A673 (cell line): ENCODE results near the gene ACACA.

Source experiments
- CTCF ChIP-seq: fragments of 300-800, 200-600 bp; sonication (generic); conservative IDR thresholded peaks from 2 replicates; pipeline ENCODE4 v1.5.1; 2017; ENCODE audit warnings: low read depth, mild to moderate bottlenecking, antibody characterized with exemption, low read length, moderate library complexity, mixed read lengths
- EZH2 ChIP-seq: fragments of 200-600 bp; sonication (generic); IDR thresholded peaks from 2 replicates; pipeline ENCODE4 v1.6.1; 2017; ENCODE audit warnings: borderline replicate concordance, low read depth, mild to moderate bottlenecking, mixed read lengths, antibody characterized with exemption, low read length; ENCODE audit not compliant: poor library complexity, severe bottlenecking

- TF ChIP-seq EZH2 (no peak), CTCF (no peak)
These were observed 300.6 kb downstream of the ACACA start for GRCh38 chr17:37106049-37106448.
